ENCODE measurements around the gene DNAJB4.

DNA sequence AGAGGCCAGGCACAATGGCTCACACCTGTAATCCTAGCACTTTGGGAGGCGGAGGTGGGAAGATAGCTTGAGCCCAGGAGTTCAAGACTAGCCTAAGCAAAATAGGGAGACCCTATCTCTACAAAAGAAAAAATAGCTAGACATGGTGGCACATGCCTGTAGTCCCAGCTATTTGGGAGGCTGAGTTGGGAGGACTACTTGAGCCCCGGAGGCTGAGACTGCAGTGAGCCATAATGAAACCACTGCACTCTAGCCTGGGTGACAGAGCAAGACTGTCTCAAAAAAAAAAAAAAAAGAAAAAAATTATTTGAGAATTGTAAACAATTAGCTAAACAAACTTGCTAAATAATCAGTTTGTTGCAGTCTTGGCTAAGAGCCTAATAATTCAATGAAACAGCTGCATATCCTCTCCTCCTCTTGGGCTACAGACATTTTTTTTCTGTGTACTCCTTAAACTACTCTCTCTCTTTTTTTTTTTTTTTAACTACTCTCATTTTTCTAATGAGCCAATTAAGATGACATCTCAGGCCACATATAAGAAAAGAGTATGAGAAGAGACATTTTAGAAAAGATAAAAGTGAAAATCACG, 10.5 kb upstream of the DNAJB4 start:
- TF ChIP-seq ZNF274 (IDR thresholded peaks at IDR 0.05; ENCODE audit: low read depth, low read length) = no peak
- no peak for TF ChIP-seq SUZ12 (IDR thresholded peaks at IDR 0.05; ENCODE audit: extremely low read depth, insufficient read depth, insufficient read length)
- TF ChIP-seq YY1 (IDR thresholded peaks at IDR 0.05; ENCODE audit: insufficient read depth, insufficient read length) = no peak
